H1 (cell line): ENCODE measurements around the gene ZNF451. TPM values are rescaled to one million over a fixed set of nuclear protein-coding genes. Genes with fewer than 3 reads are reported as not detected.

ENCODE experiments used
- CTCF ChIA-PET: fragments of 300-600 bp; sonication (Branson Sonifier 250); formaldehyde crosslinking; loops from one replicate; lab custom pipeline; 2021; ENCODE audit not compliant: partially characterized antibody; lab: Charles Lee
- POLR2A ChIA-PET: fragments of 300-600 bp; sonication (Branson Sonifier 250); formaldehyde crosslinking; loops from one replicate; lab custom pipeline; 2021; ENCODE audit warnings: inconsistent platforms; ENCODE audit not compliant: partially characterized antibody; lab: Charles Lee
- DNase-seq, 2 experiments: peaks; one replicate each; pipeline versions ENCODE4 v3.0.0 to v3.0.0-alpha.2; 2010 to 2022; ENCODE audit warnings: low spot score in 2 of 2, low read depth in 1 of 2, mixed read lengths in 1 of 2
- FAIRE-seq: peaks from 2 replicates; lab custom pipeline; 2011; peaks lifted over from hg19 to GRCh38; lab: Jason Lieb, UNC
- H2AFZ ChIP-seq: 2 replicates; pipeline ENCODE4 v1.8.1; 2012; ENCODE audit warnings: low read length, inconsistent platforms
- H2AK5ac ChIP-seq: 2 replicates; pipeline ENCODE4 v1.6.1; 2013; ENCODE audit warnings: low read depth, low read length
- H2BK120ac ChIP-seq: replicated peaks from 2 replicates; pipeline ENCODE3; 2013; ENCODE audit warnings: low read depth, low read length, inconsistent platforms
- H2BK12ac ChIP-seq: 2 replicates; pipeline ENCODE4 v1.6.1; 2013; ENCODE audit warnings: low read depth, low read length
- H2BK15ac ChIP-seq: 2 replicates; pipeline ENCODE4 v1.6.1; 2013; ENCODE audit warnings: low read length
- H2BK20ac ChIP-seq: 2 replicates; pipeline ENCODE4 v1.6.1; 2013; ENCODE audit warnings: low read length
- H2BK5ac ChIP-seq: 2 replicates; pipeline ENCODE4 v1.6.1; 2013; ENCODE audit warnings: low read depth, low read length
- H3K14ac ChIP-seq: 2 replicates; pipeline ENCODE4 v1.6.1; 2013; ENCODE audit warnings: inconsistent platforms; ENCODE audit not compliant: insufficient read length
- H3K18ac ChIP-seq: 2 replicates; pipeline ENCODE4 v1.6.1; 2013; ENCODE audit warnings: low read length; ENCODE audit errors: extremely low read depth
- H3K23ac ChIP-seq: 2 replicates; pipeline ENCODE4 v1.6.1; 2013; ENCODE audit warnings: inconsistent platforms; ENCODE audit not compliant: insufficient read length
- H3K23me2 ChIP-seq: 2 replicates; pipeline ENCODE4 v1.6.1; 2013; ENCODE audit warnings: low read depth, low read length
- H3K27ac ChIP-seq: 2 replicates; pipeline ENCODE4 v1.6.1; 2011; ENCODE audit warnings: low read depth, low read length, inconsistent platforms
- H3K27me3 ChIP-seq, 4 experiments: replicated peaks in 1 of 4; 1 replicate in 1 of 4; 2 replicates in 3 of 4; pipeline versions ENCODE4 v1.6.1 to v1.8.1; 2011 to 2013; ENCODE audit warnings: low read length in 3 of 4, mild to moderate bottlenecking in 3 of 4, inconsistent platforms in 2 of 4, mixed read lengths in 2 of 4, moderate library complexity in 1 of 4; ENCODE audit not compliant: control insufficient read depth in 3 of 4, insufficient read depth in 3 of 4; ENCODE audit errors: extremely low read depth in 1 of 4
- H3K36me3 ChIP-seq, 4 experiments: 2 replicates each; pipeline versions ENCODE4 v1.6.1 to v1.8.1; 2011 to 2013; ENCODE audit warnings: mild to moderate bottlenecking in 4 of 4, low read length in 3 of 4, moderate library complexity in 2 of 4, control low read depth in 1 of 4, inconsistent platforms in 1 of 4; ENCODE audit not compliant: insufficient read depth in 4 of 4, control insufficient read depth in 2 of 4
- H3K4ac ChIP-seq: replicated peaks from 2 replicates; pipeline ENCODE3; 2013; ENCODE audit warnings: low read length, low read depth, mixed read lengths, inconsistent platforms; ENCODE audit not compliant: insufficient read length
- H3K4me1 ChIP-seq, 4 experiments: replicated peaks in 1 of 4; 1 replicate in 1 of 4; 2 replicates in 3 of 4; pipeline versions ENCODE4 v1.6.1 to v1.8.1; 2011 to 2013; ENCODE audit warnings: low read length in 3 of 4, inconsistent platforms in 2 of 4, mixed read lengths in 1 of 4; ENCODE audit not compliant: insufficient read depth in 4 of 4, control insufficient read depth in 3 of 4
- H3K4me2 ChIP-seq, 2 experiments: 2 replicates each; pipeline versions ENCODE4 v1.6.1 to v1.8.1; 2011 to 2013; ENCODE audit warnings: low read depth in 2 of 2, low read length in 2 of 2, control low read depth in 1 of 2, inconsistent platforms in 1 of 2, mild to moderate bottlenecking in 1 of 2; ENCODE audit not compliant: insufficient read depth in 1 of 2
- H3K4me3 ChIP-seq, 4 experiments: fragments of 200-600, 300-600 bp in 1 of 4; sonication (generic), shearing (Covaris generic), sonication (Bioruptor Twin) in 1 of 4; 2 replicates each; pipeline versions ENCODE4 v1.5.1 to v1.8.1; 2011 to 2016; ENCODE audit warnings: low read length in 4 of 4, low read depth in 3 of 4, control low read depth in 2 of 4, inconsistent platforms in 2 of 4, mild to moderate bottlenecking in 2 of 4, mixed read lengths in 1 of 4, moderate library complexity in 1 of 4; ENCODE audit not compliant: insufficient read depth in 2 of 4; ENCODE audit errors: extremely low read depth in 1 of 4
- H3K56ac ChIP-seq: replicated peaks from 2 replicates; pipeline ENCODE3; 2013; ENCODE audit warnings: low read depth, mild to moderate bottlenecking, mixed read lengths, low read length, inconsistent platforms; ENCODE audit not compliant: insufficient read length
- H3K79me1 ChIP-seq: 2 replicates; pipeline ENCODE4 v1.6.1; 2013; ENCODE audit warnings: low read depth, low read length, control low read depth
- H3K79me2 ChIP-seq, 2 experiments: 2 replicates each; pipeline versions ENCODE4 v1.6.1 to v1.8.1; 2012 to 2013; ENCODE audit warnings: low read length in 2 of 2, mild to moderate bottlenecking in 2 of 2, inconsistent platforms in 1 of 2; ENCODE audit not compliant: insufficient read depth in 2 of 2, control insufficient read depth in 1 of 2
- H3K9ac ChIP-seq, 4 experiments: replicated peaks in 1 of 4; 1 replicate in 1 of 4; 2 replicates in 3 of 4; pipeline versions ENCODE4 v1.6.1 to v1.8.1; 2011 to 2013; ENCODE audit warnings: low read depth in 3 of 4, low read length in 3 of 4, control low read depth in 2 of 4, mild to moderate bottlenecking in 2 of 4, moderate library complexity in 2 of 4, inconsistent platforms in 1 of 4; ENCODE audit errors: extremely low read depth in 1 of 4
- H3K9me3 ChIP-seq, 2 experiments: 2 replicates each; pipeline versions ENCODE4 v1.6.1 to v1.8.1; 2012 to 2013; ENCODE audit warnings: mild to moderate bottlenecking in 2 of 2, moderate library complexity in 2 of 2, control low read depth in 1 of 2, inconsistent platforms in 1 of 2, low read depth in 1 of 2, low read length in 1 of 2, mixed read lengths in 1 of 2; ENCODE audit not compliant: insufficient read depth in 2 of 2
- H4K20me1 ChIP-seq, 2 experiments: replicated peaks in 1 of 2; 2 replicates each; pipeline versions ENCODE3 to v1.8.1; 2011 to 2013; ENCODE audit warnings: inconsistent platforms in 2 of 2, low read length in 2 of 2, mild to moderate bottlenecking in 1 of 2; ENCODE audit not compliant: insufficient read depth in 2 of 2, control insufficient read depth in 1 of 2
- H4K5ac ChIP-seq: 2 replicates; pipeline ENCODE4 v1.6.1; 2013; ENCODE audit warnings: low read length, low read depth, mixed read lengths, inconsistent platforms; ENCODE audit not compliant: insufficient read length
- H4K8ac ChIP-seq: 2 replicates; pipeline ENCODE4 v1.8.0; 2013; ENCODE audit warnings: mild to moderate bottlenecking, moderate library complexity, low read length, inconsistent platforms; ENCODE audit not compliant: insufficient read depth; ENCODE audit errors: extremely low read depth
- H4K91ac ChIP-seq: replicated peaks from 2 replicates; pipeline ENCODE3; 2013; ENCODE audit warnings: low read length, mixed read lengths, inconsistent platforms; ENCODE audit not compliant: insufficient read length
- PHF8 ChIP-seq: fragments of 200-600 bp; sonication (generic); conservative IDR thresholded peaks from 2 replicates; pipeline ENCODE4 v1.7.1; 2012; ENCODE audit warnings: low read depth, mild to moderate bottlenecking, inconsistent platforms, low read length, moderate library complexity
- RXRA ChIP-seq: IDR thresholded peaks from 2 replicates; pipeline ENCODE4 v1.6.1; 2011; ENCODE audit warnings: low read depth, mild to moderate bottlenecking, low read length, moderate library complexity; ENCODE audit not compliant: insufficient read depth
- SP2 ChIP-seq: IDR thresholded peaks from 2 replicates; pipeline ENCODE4 v1.6.1; 2012; ENCODE audit warnings: mild to moderate bottlenecking, low read length, inconsistent platforms
- WGBS, 2 experiments: shearing (Covaris generic) in 1 of 2; methylation state at CpG; one replicate each; pipeline versions ENCODE4 v1.1.6 to v1.1.7; 2013 to 2015; ENCODE audit warnings: low lambda C conversion rate in 2 of 2, mixed read lengths in 2 of 2, inconsistent platforms in 1 of 2, low coverage in 1 of 2, missing lambda C conversion rate in 1 of 2; ENCODE audit not compliant: insufficient replicate concordance in 2 of 2, insufficient coverage in 1 of 2, insufficient read length in 1 of 2; ENCODE audit errors: extremely low coverage in 1 of 2, missing lambda C conversion rate in 1 of 2; 5-methylcytosine and 5-hydroxymethylcytosine counted together
- polyA plus RNA-seq, 7 experiments: library from polyadenylated mRNA; depleted of rRNA in 3 of 7; stranded (reverse) in 5 of 7; unstranded in 2 of 7; fragments of >200 nt in 5 of 7; fragments of 200-250 nt in 2 of 7; gene quantifications; 1 replicate in 5 of 7; 2 replicates in 1 of 7; 4 replicates in 1 of 7; pipeline versions ENCODE4 v1.2.1 to v1.2.3, GENCODE V29; 2011 to 2013; ENCODE audit warnings: missing spikeins in 2 of 7, mixed read lengths in 2 of 7
- total RNA-seq: library from RNA; stranded (reverse); fragmentation: NEBNext Ultra II Directional; extraction: Animal tissue kit (Norgen Biotek cat#: 25700); gene quantifications from 2 replicates; pipeline ENCODE4 v1.2.1, GENCODE V29; 2021

ZNF451 gene
- total and polyA plus RNA-seq, 2 of the 8 experiments (the other 6 are each of a cell fraction or from before 2014, with no cell fraction given) = 10.7 to 56.8 TPM

GRCh38 chr6:57123111-57123510 lies 33.1 kb downstream of the ZNF451 start:
- H3K79me1 ChIP-seq = no peaks in the 10 kb centered on the region
- H2BK120ac ChIP-seq = no peak overlapping the region
- no peak overlapping the region for H2BK20ac ChIP-seq
- peaks cover 0 to 7% of the 10 kb centered on the region in 2 experiments; a peak in 1 of 4 replicates for H3K79me2 ChIP-seq
- no peak overlapping the region for H3K4me3 ChIP-seq
- H3K9ac ChIP-seq = no peak overlapping the region
- H4K91ac ChIP-seq = no peak overlapping the region
- H3K27me3 ChIP-seq = no peaks in the 10 kb centered on the region
- no peak overlapping the region for H3K4me2 ChIP-seq
- DNase-seq (no peak), FAIRE-seq (no peak)
- no peak overlapping the region for H3K14ac ChIP-seq
- peaks cover 0 to 5% of the 10 kb centered on the region in 2 experiments for H4K20me1 ChIP-seq
- H3K4me1 ChIP-seq = no peaks in the 10 kb centered on the region
- H3K23me2 ChIP-seq = no peaks in the 10 kb centered on the region
- ChIA-PET POLR2A (no interaction called here), CTCF (interaction anchor here (0.6 kb wide), 1 partner anchor 162 kb away, joined by 3 read pairs; no protein-coding TSS in a partner anchor)
- H2BK5ac ChIP-seq = no peak overlapping the region; the same call in 1 of the 2 replicates
- H2BK15ac ChIP-seq = no peak overlapping the region
- no peak overlapping the region for H3K18ac ChIP-seq
- no peak overlapping the region for H3K23ac ChIP-seq
- H2AK5ac ChIP-seq = no peak overlapping the region
- WGBS, 2 experiments = 85% methylated on average over 1 of the region's 1 CpG; no CpG with 5 or more reads in 1 of the 2 experiments
- H3K27ac ChIP-seq = no peak overlapping the region
- H4K8ac ChIP-seq = no peak overlapping the region
- H4K5ac ChIP-seq = no peak overlapping the region
- H3K56ac ChIP-seq = no peak overlapping the region
- no peak overlapping the region for H3K4ac ChIP-seq
- no peak for TF ChIP-seq RXRA
- TF ChIP-seq PHF8 = no peak
- TF ChIP-seq SP2 = no peak
- H3K36me3 ChIP-seq = peaks cover 0 to 2% (median 0%) of the 10 kb centered on the region in 4 experiments; a peak in 2 of 8 replicates
- H2BK12ac ChIP-seq = no peak overlapping the region
- no peak overlapping the region for H2AFZ ChIP-seq
- no peaks in the 10 kb centered on the region for H3K9me3 ChIP-seq
